GM21447 (cell line): ENCODE data around the gene KLHL22.
"Not testable (repeated sequence)": the region's sequence is repeated elsewhere in the genome, so short reads cannot be mapped to it uniquely, and the experiment has no call there.

Source experiments
- ATAC-seq: cut with Tn5 transposase; IDR thresholded peaks from one replicate; pipeline ENCODE4 v1.9.1; 2021; ENCODE audit not compliant: unreplicated experiment

Gene KLHL22

DNA sequence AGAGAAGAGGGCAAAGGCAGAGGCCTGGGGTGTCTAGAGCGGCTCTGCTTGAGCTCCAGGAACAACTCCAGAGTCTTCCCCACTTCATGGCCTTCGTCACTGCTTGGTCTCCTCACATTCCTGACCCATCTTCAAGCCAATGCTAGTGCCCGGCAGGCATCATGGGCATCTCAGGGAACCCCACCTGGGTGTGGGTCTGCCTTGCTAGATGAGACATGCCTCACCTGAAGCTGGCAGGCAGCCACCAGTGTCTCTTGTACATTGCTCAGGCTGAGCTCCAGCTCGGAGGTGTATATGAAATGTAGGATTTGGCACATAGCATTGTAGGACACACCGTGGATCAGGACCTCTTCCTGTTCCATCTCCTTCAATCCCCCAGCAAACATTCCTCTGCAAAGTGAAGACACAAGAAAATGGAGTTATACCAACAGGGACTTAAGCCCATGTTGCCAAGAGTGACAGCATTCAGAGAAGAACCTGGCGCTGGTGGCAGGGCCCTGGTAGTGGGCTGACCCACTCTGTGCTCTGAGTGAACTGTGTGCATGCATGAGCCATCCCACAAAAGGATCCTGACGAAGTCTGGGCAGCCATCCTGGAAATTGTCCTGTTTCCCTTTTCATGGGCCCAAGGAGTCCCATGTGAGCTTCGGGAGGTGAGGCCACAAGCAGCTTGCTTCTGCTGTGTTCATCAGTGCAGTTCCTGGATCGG, 24.3 kb downstream of the KLHL22 start:
- ATAC-seq = no peak

DNA sequence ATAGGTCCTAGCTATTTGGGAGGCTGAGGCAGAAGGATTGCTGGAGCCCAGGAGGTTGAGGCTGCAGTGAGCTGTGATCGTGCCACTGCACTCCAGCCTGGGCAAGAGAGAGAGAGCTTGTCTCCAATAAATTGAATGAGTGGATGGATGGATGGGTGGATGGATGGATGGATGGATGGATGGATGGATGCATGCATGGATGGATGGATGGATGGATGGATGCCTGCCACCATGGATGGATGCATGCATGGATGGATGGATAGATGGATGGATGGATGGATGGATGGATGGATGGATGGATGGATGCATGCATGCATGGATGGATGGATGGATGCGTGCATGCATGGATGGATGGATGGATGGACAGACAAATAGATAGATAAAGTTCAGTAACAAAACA, 25.1 kb downstream of the KLHL22 start:
- ATAC-seq = not testable (repeated sequence)

DNA sequence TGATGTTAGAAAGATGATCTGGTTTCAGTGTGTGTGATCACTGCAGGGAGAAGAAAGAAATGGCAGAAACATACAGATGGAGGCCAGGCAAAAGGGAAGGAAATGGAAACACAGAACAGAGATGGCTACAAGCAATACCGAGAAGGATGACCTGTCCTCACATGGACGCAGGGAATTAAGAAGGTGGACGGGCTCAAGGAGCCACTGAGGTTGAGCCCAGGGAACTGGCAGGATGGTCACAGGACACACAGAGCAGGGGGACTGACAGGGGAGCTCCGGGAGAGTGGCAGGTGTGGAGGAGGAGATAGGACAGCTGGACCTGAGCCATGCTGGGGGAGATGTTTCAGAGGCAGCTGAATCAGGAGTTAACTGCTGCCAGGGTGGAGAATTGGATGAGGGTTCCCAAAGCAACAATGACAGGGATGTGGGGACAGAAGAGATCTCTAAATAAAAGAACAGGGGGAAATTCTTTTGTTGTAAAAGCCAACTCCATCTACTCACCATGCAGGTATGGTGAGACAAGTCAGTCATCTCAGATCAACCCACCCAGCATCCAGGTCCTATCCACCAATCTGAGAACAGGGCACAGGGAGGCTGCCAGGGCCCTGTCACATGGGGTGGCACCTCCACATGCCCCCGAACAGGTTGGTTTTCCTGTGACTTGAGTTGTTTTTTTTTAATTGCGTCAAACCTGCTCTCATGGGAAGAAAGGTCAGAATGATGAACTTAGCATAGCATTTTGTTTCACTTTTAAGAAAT, 26.3 kb downstream of the KLHL22 start:
- no peak for ATAC-seq

DNA sequence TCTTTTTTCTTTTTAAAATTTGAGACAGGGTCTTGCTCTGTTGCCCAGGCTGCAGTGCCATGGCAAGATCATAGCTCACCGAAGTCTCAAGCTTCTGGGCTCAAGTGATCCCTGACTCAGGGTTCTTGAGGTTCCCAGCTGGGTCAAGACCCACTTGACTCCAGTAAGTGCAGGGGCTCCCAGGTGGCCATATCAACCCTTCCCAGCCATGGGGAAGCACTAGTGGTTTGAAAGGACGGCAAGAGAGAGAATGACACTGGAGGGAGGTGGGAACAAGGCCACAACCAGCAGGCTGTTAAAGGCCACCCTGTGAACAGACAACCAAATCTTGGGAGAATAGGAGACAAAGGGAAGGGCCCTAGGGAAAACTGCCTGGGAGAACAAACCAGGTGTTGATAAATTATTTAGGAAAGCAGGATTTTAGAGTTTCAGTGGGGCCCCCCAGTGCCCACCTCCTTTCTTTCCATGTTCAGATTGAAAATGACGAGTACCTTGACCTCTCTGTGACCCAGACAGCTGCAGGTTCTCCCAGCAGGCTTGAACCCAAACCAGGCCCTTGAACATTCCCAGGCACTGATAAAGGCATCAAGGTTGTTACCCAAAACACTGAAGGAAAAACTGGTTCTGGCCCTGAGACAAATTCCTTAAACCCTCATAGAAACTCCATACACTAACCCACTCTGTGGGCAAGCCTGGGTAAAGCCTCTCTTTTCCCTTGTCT, 28.8 kb downstream of the KLHL22 start:
- ATAC-seq = no peak

DNA sequence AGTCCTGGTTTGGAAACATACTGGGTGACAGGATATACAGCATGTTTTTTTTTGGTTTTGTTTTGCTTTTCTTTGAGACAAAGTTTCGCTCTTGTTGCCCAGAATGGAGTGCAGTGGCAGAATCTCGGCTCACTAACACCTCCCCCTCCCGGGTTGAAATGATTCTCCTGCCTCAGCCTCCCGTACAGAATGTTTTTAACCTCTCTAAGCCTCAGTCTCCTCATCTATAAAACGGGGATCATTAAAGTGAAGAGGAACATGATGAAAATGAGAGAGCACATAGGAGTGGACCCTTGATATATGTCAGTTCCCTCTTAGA, 29.9 kb downstream of the KLHL22 start:
- ATAC-seq = no peak

DNA sequence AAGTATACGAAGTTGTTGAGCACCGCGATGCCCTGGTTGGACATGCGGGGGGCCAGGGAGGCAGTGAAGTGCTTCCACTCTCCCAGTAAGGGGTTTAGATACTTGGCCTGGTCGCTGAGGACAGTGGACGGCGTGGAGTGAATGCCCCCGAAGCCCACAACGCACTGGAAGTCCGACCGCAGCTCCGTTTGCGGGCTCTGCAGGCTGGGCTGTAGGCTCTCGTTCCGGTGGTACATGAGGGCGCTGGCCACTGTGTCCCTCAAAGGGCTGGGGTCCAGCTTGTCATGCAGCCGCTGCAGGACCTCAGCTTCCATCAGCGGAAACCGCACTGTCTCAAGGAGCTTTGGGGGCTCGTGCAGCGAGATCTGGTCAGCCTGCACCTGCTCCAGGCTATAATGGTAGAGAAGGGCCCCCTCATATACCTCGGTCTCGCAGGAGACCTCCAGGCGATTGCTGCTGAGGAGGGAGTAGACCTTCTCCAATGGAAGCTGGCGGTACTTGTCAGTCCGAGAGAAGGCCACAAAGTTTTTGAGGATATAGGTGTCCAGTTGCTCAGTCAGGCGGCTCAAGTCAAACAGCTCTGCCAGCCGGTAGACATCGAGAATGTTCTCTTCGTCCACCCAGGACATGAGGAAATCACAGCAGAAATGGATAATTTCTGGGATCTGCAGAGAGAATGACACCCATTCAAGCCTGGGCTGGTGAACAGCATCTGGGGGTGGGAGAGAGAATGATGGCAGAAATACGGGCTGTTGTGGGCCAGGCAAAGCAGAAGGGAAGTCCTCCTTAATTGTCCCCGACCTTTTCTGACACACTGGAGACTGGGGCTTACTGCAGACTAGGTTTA, 30.5 kb downstream of the KLHL22 start:
- ATAC-seq = no peak

DNA sequence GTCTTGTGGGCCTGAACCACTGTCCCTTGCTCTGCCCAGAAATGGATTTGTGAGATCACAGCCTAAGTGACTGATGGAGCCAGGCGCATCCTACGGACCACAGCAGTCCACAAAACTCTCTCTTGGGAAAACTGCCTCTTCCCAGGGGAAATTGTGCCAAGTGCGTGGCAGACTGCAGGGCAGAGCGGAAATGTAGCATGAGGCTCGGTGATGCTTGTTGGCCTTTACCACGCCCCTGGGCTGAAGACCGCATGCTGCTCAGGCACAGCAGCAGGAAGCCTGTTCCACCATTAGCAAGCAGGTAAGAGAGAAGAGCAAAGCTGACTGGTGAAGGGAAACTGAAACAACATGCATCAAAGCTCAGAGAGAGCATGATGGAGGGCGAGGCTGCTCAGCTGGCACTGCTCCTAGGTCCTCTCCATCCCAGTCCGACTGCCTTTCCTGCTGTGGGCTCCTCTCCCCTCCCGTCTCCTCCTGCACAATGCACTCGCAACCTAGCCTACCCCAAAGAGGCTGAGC, 31.4 kb downstream of the KLHL22 start:
- ATAC-seq = no peak

DNA sequence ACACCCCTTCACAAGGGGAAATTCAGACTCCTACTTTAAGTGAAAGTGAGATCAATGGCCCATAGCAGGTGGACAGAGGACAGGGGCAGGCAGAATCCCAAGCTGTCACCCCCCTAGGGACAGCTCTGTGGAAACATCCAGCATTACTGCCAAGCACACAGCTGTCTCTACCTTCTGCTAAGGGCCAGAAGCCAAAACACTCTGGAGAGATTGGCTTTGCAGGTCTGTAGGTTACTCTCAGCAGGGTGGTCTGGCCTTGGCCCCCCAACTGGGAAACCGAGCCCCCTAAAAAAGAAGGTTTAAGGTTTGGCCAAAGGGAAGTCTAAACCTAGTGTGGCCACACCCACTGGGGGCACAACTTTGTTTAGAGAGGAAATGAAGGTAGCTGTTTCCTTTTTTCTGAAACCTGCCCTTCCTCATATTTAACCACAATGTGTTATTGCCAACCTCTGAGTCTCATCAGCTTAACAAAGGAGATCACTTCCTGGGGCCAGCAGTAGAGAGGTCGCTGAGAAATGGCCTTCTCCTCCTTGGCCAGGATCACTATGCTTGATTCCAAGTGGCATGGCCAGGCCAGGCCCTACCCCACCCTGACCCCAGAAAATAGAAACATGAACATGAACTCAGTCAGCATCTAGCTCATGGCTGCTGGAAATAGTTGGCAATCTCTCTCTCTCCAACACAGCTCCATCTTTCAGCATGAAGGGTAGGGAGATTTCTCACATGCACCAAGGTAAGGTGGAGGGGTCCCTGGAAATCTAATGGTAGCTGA, 32.1 kb downstream of the KLHL22 start:
- no peak for ATAC-seq

DNA sequence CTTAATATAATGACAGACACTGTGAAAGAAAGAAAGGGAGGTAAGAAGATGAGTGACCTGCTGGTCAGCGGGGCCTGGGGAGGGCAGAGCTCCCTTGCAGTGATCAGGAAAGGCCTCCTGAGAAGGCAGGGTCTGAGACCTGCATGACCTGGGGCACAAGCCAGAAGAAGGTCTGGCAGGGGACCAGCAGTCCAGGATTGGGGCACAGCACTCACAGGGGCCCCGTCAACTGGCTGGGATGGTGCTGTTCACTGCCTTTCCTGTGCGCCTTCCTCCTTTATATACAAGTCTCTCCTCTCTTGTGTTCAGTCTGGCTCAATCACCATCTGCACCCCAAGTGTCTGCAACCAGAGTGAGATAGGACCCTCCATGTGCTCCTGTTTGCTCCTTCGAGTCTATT, 35.7 kb downstream of the KLHL22 start:
- ATAC-seq = no peak

DNA sequence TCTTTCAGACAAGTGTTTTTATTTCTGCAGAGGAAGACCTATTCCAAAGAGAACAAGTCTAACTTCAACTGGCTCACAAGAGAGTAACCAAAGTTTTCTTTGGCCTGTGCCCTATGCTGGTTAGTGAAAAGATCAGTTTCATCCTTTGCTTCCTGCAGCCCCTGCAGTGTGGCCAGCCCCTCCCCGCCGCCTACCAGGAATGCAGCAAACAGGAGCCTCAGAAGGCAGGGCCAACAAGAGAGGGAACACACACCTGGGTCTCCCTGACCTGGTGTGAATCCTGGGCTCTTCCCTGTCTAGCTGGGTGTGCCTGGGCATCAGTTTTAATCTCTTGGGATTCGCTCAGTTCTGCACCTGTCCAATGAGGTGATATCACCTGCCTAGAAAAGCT, 36.4 kb downstream of the KLHL22 start:
- no peak for ATAC-seq

DNA sequence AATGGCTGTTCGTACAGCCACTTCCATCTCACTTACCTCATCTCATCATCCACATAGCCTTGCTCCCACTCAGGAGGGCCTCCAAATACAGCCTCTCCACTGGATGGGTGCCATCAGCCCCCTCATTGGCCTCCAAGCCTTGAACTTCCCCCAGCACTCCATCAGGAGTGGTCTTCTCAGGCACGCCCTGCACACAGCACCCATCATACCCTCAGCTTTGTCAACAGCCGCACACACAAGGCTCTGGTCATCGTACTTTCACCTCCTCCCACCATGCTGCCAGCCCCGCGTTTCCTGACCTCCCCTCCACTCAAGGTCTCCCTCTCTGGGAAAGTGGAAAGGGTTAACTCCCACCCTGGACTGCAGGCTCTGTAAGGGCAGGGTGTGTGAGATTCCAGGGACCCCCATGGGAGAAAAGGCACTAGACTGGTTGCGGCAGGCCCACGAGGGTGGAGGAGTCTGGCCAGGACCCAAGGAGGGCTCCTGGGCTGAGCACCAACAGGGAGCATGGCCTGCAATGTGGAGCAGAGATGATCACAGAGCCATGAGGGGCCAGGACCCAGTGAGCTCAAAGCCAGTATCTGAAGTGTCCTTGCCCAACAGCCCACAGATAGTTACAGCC, 37.0 kb downstream of the KLHL22 start:
- ATAC-seq = no peak

DNA sequence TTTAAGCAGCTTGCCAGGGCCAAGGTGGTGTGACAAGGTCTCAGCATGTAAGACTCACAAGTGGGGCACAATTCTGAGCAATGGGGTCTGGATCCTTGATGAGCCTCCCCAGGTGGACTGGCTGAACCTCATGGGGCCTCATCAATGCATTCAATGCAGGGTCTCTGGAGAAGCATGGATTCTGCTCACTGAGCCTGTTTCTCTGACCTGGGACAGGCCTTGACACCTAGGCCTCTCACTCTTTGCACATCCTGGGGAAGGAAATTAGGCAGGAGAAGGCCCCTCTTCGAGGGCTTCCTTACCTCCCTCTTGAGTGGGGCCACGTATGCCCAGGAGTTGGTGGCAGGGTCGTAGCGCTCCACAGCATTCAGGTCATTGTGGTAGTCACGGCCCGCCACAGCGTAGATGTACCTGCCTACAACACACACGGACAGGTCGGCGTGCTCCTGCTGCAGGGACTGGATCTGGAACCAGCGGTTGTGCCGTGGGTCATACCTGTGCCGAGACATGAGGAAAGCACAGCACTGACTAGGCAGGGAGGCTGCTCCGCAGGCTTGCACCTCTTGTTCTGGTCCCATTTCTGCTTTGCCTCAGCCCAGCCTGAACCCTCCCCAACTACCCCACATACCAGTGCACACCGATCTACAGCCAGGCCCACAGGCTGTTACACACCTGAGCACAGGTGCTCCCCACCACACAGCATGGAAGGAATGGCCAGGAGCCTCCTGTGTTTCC, 37.9 kb downstream of the KLHL22 start:
- ATAC-seq = no peak

DNA sequence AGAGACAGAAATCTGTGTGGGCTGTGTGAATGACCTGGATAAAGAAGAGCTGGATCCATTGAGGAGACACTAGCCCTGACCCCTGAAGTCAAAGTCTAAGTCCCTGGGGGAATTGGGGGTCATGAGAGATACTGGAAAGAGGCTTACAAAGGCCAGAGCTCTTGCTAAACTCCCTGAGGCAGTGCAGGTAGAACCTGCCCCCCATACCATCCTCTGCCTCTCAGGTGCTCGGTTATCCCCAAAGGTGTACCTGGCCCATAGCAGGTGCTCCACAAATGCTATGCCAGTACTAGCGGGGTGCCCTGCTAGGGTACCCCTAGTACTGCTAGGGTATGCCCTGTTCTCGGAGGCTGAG, 38.9 kb downstream of the KLHL22 start:
- no peak for ATAC-seq

DNA sequence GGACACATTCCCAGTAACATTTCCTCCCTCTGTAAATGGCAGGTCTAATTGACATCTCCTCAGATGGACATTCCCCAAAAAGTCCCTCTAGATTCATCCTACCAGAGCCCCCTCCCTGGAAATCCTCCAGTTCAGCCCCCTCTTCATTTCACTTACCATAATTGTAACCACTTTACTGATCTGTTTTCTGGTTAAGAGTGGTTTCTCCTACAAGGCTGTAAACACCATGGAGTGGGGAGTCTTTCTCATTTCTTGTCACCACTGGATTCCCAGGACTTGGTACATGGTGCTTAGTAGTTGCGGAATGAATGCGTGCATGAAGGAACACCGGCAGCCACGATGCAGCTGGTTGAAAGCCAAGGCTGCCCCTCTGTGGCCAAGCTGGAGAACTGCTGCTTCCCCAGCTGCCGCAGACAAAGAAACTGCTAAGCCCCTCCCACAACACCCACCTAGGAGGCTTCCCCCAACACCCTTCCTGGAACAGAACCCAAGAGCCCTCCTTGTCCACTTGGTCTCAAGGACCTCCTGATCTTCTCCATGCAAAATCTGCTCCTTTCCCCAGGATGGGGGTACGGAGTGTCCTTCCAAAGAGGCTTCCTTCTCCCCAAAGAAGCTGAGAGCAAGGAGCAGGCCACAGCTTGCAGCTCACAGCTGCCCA, 39.4 kb downstream of the KLHL22 start:
- no peak for ATAC-seq

DNA sequence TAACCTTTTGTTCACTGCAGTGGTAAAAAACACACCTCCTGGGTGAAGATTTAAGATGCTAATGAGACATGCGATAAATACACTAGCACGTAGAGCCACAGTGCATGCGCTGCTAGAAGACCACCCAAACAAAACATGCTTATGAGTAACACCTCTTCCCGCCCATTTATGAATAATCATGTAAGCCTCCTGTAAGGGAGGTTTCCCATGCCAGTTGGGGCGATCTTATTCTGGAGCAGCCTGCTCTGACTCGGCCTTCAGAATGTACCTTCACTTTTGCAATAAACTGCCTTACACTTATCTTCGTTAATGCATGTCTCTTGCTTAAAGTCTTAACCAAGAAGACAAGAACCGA, 39.9 kb downstream of the KLHL22 start:
- no peak for ATAC-seq

DNA sequence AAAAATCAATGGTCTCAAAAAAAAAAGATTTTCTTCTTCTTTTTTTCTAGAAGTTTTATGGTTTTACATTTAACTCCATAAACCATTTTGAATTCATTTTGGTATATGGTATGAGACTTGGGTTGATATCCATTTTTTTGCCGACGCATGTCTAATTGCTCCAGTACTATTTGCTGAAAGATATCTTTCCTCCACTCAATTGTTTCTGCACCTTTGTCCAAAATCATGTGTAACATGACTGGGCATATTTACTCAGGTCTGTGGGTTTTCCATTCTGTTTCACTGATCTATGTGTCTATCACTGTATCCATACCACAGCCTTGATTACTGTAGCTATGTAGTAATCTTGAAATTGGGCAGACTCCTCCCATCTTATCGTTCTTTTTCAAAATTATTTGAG, 42.4 kb downstream of the KLHL22 start:
- ATAC-seq = no peak

DNA sequence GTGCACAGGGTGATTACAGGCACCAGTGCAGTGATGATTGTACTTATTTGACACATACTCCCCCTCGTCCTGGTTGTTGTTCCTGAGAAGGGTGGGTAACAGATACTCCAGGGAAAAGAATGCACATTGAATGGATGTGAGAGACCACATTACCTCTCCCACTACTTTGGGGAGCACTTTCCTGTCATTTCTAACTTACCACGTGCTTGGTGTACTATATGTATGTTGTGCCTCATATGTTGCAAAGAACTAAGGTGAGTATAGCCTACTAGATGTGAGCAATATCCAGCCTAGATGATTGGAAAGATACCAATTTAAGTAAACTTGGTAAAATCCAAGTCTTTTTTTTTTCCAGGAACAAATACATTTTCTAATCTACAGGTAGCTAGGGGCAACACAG, 43.7 kb downstream of the KLHL22 start:
- ATAC-seq = no peak

DNA sequence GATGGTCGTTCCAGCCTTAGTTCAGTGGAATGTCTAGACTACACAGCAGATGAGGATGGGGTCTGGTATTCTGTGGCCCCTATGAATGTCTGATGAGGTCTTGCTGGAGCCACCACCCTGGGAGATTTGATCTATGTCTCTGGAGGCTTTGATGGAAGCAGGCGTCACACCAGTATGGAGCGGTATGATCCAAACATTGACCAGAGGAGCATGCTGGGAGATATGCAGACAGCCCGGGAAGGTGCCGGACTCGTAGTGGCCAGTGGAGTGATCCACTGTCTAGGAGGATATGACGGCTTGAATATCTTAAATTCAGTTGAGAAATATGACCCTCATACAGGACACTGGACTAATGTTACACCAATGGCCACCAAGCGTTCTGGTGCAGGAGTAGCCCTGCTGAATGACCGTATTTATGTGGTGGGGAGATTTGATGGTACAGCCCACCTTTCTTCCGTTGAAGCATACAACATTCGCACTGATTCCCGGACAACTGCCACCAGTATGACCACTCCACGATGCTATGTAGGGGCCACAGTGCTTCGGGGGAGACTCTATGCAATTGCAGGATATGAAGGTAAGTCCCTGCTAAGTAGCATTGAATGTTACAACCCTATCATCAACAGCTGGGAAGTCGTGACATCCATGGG, 44.3 kb downstream of the KLHL22 start:
- not testable (repeated sequence) for ATAC-seq
